NCI-H146 treated with DMSO at 0.1 percent for 48 hours (cell line): Measurements from ENCODE around the gene PCSK9.
A peak's percentile ranks its signal among the peaks of the same experiment; 100 is the strongest.
"Not testable (repeated sequence)": the region's sequence is repeated elsewhere in the genome, so short reads cannot be mapped to it uniquely, and the experiment has no call there.

Source experiments
- DNase-seq: peaks from one replicate; lab custom pipeline; 2025; ENCODE audit not compliant: unreplicated experiment; lab: John Stamatoyannopoulos, UW

Gene PCSK9

GRCh38 chr1:55007625-55008024 lies 31.7 kb upstream of the PCSK9 start:
- no peak for DNase-seq

GRCh38 chr1:55010194-55010886 lies 29.0 kb upstream of the PCSK9 start:
- no peak for DNase-seq

GRCh38 chr1:55010887-55011217 lies 28.5 kb upstream of the PCSK9 start:
- DNase-seq: no peak

- DNase-seq: peak; percentile 61
Observed at GRCh38 chr1:55012661-55013060, 26.7 kb upstream of the PCSK9 start.

GRCh38 chr1:55015123-55015522 lies 24.2 kb upstream of the PCSK9 start:
- DNase-seq: no peak

GRCh38 chr1:55015731-55016620 lies 23.4 kb upstream of the PCSK9 start:
- no peak for DNase-seq

- DNase-seq: no peak
Observed at GRCh38 chr1:55018395-55018794, 21.0 kb upstream of the PCSK9 start.

GRCh38 chr1:55021942-55022546 lies 17.3 kb upstream of the PCSK9 start:
- peak; percentile 86 for DNase-seq

- not testable (repeated sequence) for DNase-seq
Observed at GRCh38 chr1:55024163-55024562, 15.2 kb upstream of the PCSK9 start.

- not testable (repeated sequence) for DNase-seq
Observed at GRCh38 chr1:55026682-55027081, 12.7 kb upstream of the PCSK9 start.

- not testable (repeated sequence) for DNase-seq
Observed at GRCh38 chr1:55031098-55031497, 8.2 kb upstream of the PCSK9 start.

GRCh38 chr1:55033265-55033614 lies 6.1 kb upstream of the PCSK9 start:
- DNase-seq: no peak

GRCh38 chr1:55034476-55035133 lies 4.7 kb upstream of the PCSK9 start:
- DNase-seq: no peak

GRCh38 chr1:55035904-55036303 lies 3.4 kb upstream of the PCSK9 start:
- no peak for DNase-seq

GRCh38 chr1:55037733-55038551 lies 1.4 kb upstream of the PCSK9 start:
- no peak for DNase-seq

- DNase-seq: no peak
Observed at GRCh38 chr1:55038552-55038838, 853 bp upstream of the PCSK9 start.

- no peak for DNase-seq
Observed at GRCh38 chr1:55038974-55039341, 390 bp upstream of the PCSK9 start.

GRCh38 chr1:55040083-55040932 lies 960 bp downstream of the PCSK9 start:
- DNase-seq: no peak

- DNase-seq: no peak
Observed at GRCh38 chr1:55040933-55041494, 1.7 kb downstream of the PCSK9 start.

GRCh38 chr1:55041613-55042012 lies 2.3 kb downstream of the PCSK9 start:
- DNase-seq: no peak
